ENCODE measurements around the gene NME7. TPM values are rescaled to one million over a fixed set of nuclear protein-coding genes. Genes with fewer than 3 reads are reported as not detected.

NME7 gene
- total RNA-seq, 1 experiment from 2014 or later, result 21.8 TPM

- Histone ChIP-seq H3K36me3 (ENCODE audit: control insufficient read depth in 1 of 2, insufficient read depth in 2 of 2, low read length in 2 of 2) (peaks cover 8 to 17% of the 10 kb centered on the region in 2 experiments; a peak in 2 of 4 replicates), H3K4me1 (ENCODE audit: control insufficient read depth in 1 of 2, insufficient read depth in 2 of 2, low read length in 2 of 2) (no peaks in the 10 kb centered on the region), H3K9ac (ENCODE audit: low read length) (no peak overlapping the region), H4K20me1 (ENCODE audit: insufficient read depth) (no peaks in the 10 kb centered on the region), H3K4me2 (ENCODE audit: low read length) (no peak overlapping the region), H3K9me3 (ENCODE audit: control insufficient read depth in 1 of 2, insufficient read depth in 1 of 2, low read depth in 1 of 2, low read length in 2 of 2) (no peaks in the 10 kb centered on the region), H3K9me2 (ENCODE audit: insufficient read depth) (no peaks in the 10 kb centered on the region), H3K4me3 (replicated peaks in 1 of 2; ENCODE audit: low read depth in 1 of 2, low read length in 2 of 2) (no peak overlapping the region), H3K27ac (ENCODE audit: low read depth, low read length) (no peak overlapping the region), H3K27me3 (ENCODE audit: insufficient read depth, low read length) (no peaks in the 10 kb centered on the region), H3K79me2 (ENCODE audit: insufficient read depth, low read length) (no peaks in the 10 kb centered on the region), H2AFZ (ENCODE audit: low read depth, low read length, poor library complexity, severe bottlenecking) (no peak overlapping the region)
- ATAC-seq, result no peak
- TF ChIP-seq ELF1 (IDR thresholded peaks at IDR 0.05; ENCODE audit: borderline replicate concordance, low read depth), result no peak
- TF ChIP-seq EZH2 (IDR thresholded peaks at IDR 0.05), result no peak
- DNase-seq (ENCODE audit: low read depth, low spot score), result no peak
- ChIA-PET POLR2A (no interaction called here), CTCF (no interaction called here), RAD21 (ENCODE audit: low non-redundant PET in 1 of 2, low total read pairs in 2 of 2, uncharacterized antibody in 2 of 2, unreplicated experiment in 2 of 2) (no interaction called here)
- intact Hi-C loops (cut with micrococcal nuclease), result no loop called here
- BruUV-seq (replicated peaks), result no TSS peak
These were observed 24.8 kb upstream of the NME7 start for GRCh38 chr1:169392406-169392805.

DNA sequence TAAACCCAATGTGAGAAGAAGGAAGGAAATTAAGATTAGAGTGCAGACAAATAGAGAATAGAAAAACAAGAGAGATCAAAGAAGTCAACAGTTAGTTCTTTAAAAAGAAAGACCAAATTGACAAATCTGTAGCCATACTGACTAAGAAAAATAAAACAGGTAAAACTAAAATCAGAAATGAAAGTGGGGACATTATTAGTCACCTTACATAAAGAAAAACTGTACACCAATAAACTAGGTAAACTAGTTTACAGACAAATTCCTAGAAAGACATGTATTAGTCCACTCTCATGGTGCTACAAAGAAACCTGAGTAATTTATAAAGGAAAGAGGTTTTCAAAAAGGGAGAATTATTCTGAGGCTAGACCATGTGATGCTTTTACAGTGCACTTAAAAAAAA is 22.7 kb upstream of the NME7 start:
- BruUV-seq (replicated peaks), result no TSS peak
- H3K4me3 ChIP-seq (replicated peaks in 1 of 2; ENCODE audit: low read depth in 1 of 2, low read length in 2 of 2), result no peak overlapping the region
- CTCF ChIA-PET, result no interaction called here

More for the DNA sequence above, 22.7 kb upstream of the NME7 start:
- RAD21 ChIA-PET (ENCODE audit: low non-redundant PET in 1 of 2, low total read pairs in 2 of 2, uncharacterized antibody in 2 of 2, unreplicated experiment in 2 of 2), result no interaction called here
- H3K9ac ChIP-seq (ENCODE audit: low read length), result no peak overlapping the region
- H3K9me3 ChIP-seq (ENCODE audit: control insufficient read depth in 1 of 2, insufficient read depth in 1 of 2, low read depth in 1 of 2, low read length in 2 of 2), result no peaks in the 10 kb centered on the region
- DNase-seq (ENCODE audit: low read depth, low spot score) (no peak), ATAC-seq (no peak)
- TF ChIP-seq SP1 (IDR thresholded peaks at IDR 0.05; ENCODE audit: low read depth) (no peak), TCF7L2 (IDR thresholded peaks at IDR 0.05; ENCODE audit: borderline replicate concordance, extremely low read depth, insufficient read depth, insufficient read length) (no peak), FOSL1 (IDR thresholded peaks at IDR 0.05; ENCODE audit: low read depth) (no peak), ELF1 (IDR thresholded peaks at IDR 0.05; ENCODE audit: borderline replicate concordance, low read depth) (no peak), POLR2AphosphoS5 (IDR thresholded peaks at IDR 0.05; ENCODE audit: low read depth, low read length) (no peak), REST (IDR thresholded peaks at IDR 0.05; ENCODE audit: low read depth) (no peak), RAD21 (IDR thresholded peaks at IDR 0.05; ENCODE audit: low read depth) (no peak), ZBTB33 (IDR thresholded peaks at IDR 0.05; ENCODE audit: extremely low read depth, insufficient replicate concordance, low read length) (no peak), SIN3A (IDR thresholded peaks at IDR 0.05; ENCODE audit: low read depth) (no peak), EGR1 (IDR thresholded peaks at IDR 0.05; ENCODE audit: low read depth) (no peak), ATF3 (IDR thresholded peaks at IDR 0.05) (no peak), YY1 (IDR thresholded peaks at IDR 0.05; ENCODE audit: extremely low read depth, insufficient replicate concordance, low read depth, low read length) (no peak)
- TF ChIP-seq, protein P1, sequence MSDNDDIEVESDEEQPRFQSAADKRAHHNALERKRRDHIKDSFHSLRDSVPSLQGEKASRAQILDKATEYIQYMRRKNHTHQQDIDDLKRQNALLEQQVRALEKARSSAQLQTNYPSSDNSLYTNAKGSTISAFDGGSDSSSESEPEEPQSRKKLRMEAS (IDR thresholded peaks at IDR 0.05), result no peak
- H3K4me2 ChIP-seq (ENCODE audit: low read length), result no peak overlapping the region
- H3K36me3 ChIP-seq (ENCODE audit: control insufficient read depth in 1 of 2, insufficient read depth in 2 of 2, low read length in 2 of 2), result peaks cover 17 to 25% of the 10 kb centered on the region in 2 experiments; a peak in 3 of 4 replicates
- intact Hi-C loops (cut with micrococcal nuclease), result no loop called here
- H4K20me1 ChIP-seq (ENCODE audit: insufficient read depth), result no peaks in the 10 kb centered on the region
- no peaks in the 10 kb centered on the region for H3K79me2 ChIP-seq (ENCODE audit: insufficient read depth, low read length)
- POLR2A ChIA-PET, result no interaction called here
- H3K4me1 ChIP-seq (ENCODE audit: control insufficient read depth in 1 of 2, insufficient read depth in 2 of 2, low read length in 2 of 2), result no peaks in the 10 kb centered on the region
- no peaks in the 10 kb centered on the region for H3K27me3 ChIP-seq (ENCODE audit: insufficient read depth, low read length)
- H2AFZ ChIP-seq (ENCODE audit: low read depth, low read length, poor library complexity, severe bottlenecking), result no peak overlapping the region
- no peak overlapping the region for H3K27ac ChIP-seq (ENCODE audit: low read depth, low read length)
- no peaks in the 10 kb centered on the region for H3K9me2 ChIP-seq (ENCODE audit: insufficient read depth)
